Stimulated activated naive B cell treated with anti-CD40 and anti-IgM and Interleukin-4, amounts not matched to agents 10 μg/mL and 1 μg/mL and 100 μg/mL, for 72 hours (primary cell): Measurements from ENCODE around the gene SMG7.
A peak's percentile ranks its signal among the peaks of the same experiment; 100 is the strongest.
"Not testable (repeated sequence)": the region's sequence is repeated elsewhere in the genome, so short reads cannot be mapped to it uniquely, and the experiment has no call there.

Experiments
- ATAC-seq, 2 donors: fragments of 150-1000 bp; cut with Tn5 transposase; replicated peaks; 2 replicates each; pipeline ENCODE4 v1.10.0; 2021; ENCODE audit warnings: moderate library complexity in 1 of 2
- DNase-seq: peaks from one replicate; pipeline ENCODE4 v3.0.0; 2021
- H3K27ac Mint-ChIP-seq: one replicate; pipeline ENCODE4 v1.8.0; 2022; ENCODE audit warnings: mild to moderate bottlenecking, mixed read lengths
- H3K27me3 Mint-ChIP-seq, 2 donors: one replicate each; pipeline ENCODE4 v1.8.0; 2022; ENCODE audit warnings: mixed read lengths in 2 of 2
- H3K36me3 Mint-ChIP-seq, 2 donors: one replicate each; pipeline ENCODE4 v1.8.0; 2022; ENCODE audit warnings: mixed read lengths in 2 of 2, mild to moderate bottlenecking in 1 of 2
- H3K4me1 Mint-ChIP-seq, 2 donors: one replicate each; pipeline ENCODE4 v1.8.0; 2022; ENCODE audit warnings: mixed read lengths in 2 of 2, mild to moderate bottlenecking in 1 of 2
- H3K4me3 Mint-ChIP-seq, 2 donors: one replicate each; pipeline ENCODE4 v1.8.0; 2022; ENCODE audit warnings: mild to moderate bottlenecking in 2 of 2, mixed read lengths in 2 of 2, moderate library complexity in 1 of 2
- H3K9me3 Mint-ChIP-seq, 2 donors: one replicate each; pipeline ENCODE4 v1.8.0; 2022; ENCODE audit warnings: mixed read lengths in 2 of 2, mild to moderate bottlenecking in 1 of 2

SMG7 gene

GRCh38 chr1:183472488-183473216, at the start of gene SMG7:
TSS of gene SMG7 (plus strand) at chr1:183472499. CDS start at chr1:183472621, 122 bp downstream.
- Mint-ChIP-seq H3K27ac (peak within 1 kb of the TSS; percentile 98), H3K4me1 (peaks cover 18% of the 10 kb centered on the region in 2 donors), H3K9me3 (no peaks in the 10 kb centered on the region), H3K36me3 (peaks cover 6 to 14% of the 10 kb centered on the region in 2 donors), H3K27me3 (no peaks in the 10 kb centered on the region), H3K4me3 (peak within 1 kb of the TSS; percentile 87)
- DNase-seq: no peak
- peak; percentile 3 to 10 for ATAC-seq

GRCh38 chr1:183423541-183423940, 48.8 kb upstream of the SMG7 start:
- no peaks in the 10 kb centered on the region for H3K9me3 Mint-ChIP-seq
- H3K4me3 Mint-ChIP-seq: no peak overlapping the region
- no peak for DNase-seq
- ATAC-seq: no peak
- H3K36me3 Mint-ChIP-seq: no peaks in the 10 kb centered on the region
- H3K27me3 Mint-ChIP-seq: peaks cover 36 to 38% of the 10 kb centered on the region in 2 donors
- H3K27ac Mint-ChIP-seq: no peak overlapping the region
- peaks cover 3% of the 10 kb centered on the region in 2 donors for H3K4me1 Mint-ChIP-seq

GRCh38 chr1:183424691-183425090, 47.6 kb upstream of the SMG7 start:
- Mint-ChIP-seq H3K4me3 (no peak overlapping the region), H3K4me1 (no peaks in the 10 kb centered on the region), H3K27me3 (peaks cover 27 to 37% of the 10 kb centered on the region in 2 donors), H3K27ac (no peak overlapping the region), H3K36me3 (no peaks in the 10 kb centered on the region), H3K9me3 (no peaks in the 10 kb centered on the region)
- DNase-seq (no peak), ATAC-seq (no peak)

GRCh38 chr1:183427591-183427990, 44.7 kb upstream of the SMG7 start:
- H3K36me3 Mint-ChIP-seq, DNase-seq, H3K4me3 Mint-ChIP-seq, H3K27ac Mint-ChIP-seq, H3K9me3 Mint-ChIP-seq, ATAC-seq, H3K4me1 Mint-ChIP-seq: not testable (repeated sequence)
- peaks cover 23 to 43% of the 10 kb centered on the region in 2 donors for H3K27me3 Mint-ChIP-seq

- H3K36me3 Mint-ChIP-seq: no peaks in the 10 kb centered on the region
- peaks cover 27 to 45% of the 10 kb centered on the region in 2 donors for H3K27me3 Mint-ChIP-seq
- no peak overlapping the region for H3K27ac Mint-ChIP-seq
- no peaks in the 10 kb centered on the region for H3K9me3 Mint-ChIP-seq
- DNase-seq: no peak
- H3K4me3 Mint-ChIP-seq: no peak overlapping the region
- no peak for ATAC-seq
- H3K4me1 Mint-ChIP-seq: no peaks in the 10 kb centered on the region
Observed at GRCh38 chr1:183431840-183432547, 40.3 kb upstream of the SMG7 start.

- DNase-seq: no peak
- H3K27ac Mint-ChIP-seq: no peak overlapping the region
- no peaks in the 10 kb centered on the region for H3K9me3 Mint-ChIP-seq
- H3K27me3 Mint-ChIP-seq: peaks cover 27 to 45% of the 10 kb centered on the region in 2 donors
- H3K4me3 Mint-ChIP-seq: no peak overlapping the region
- no peaks in the 10 kb centered on the region for H3K4me1 Mint-ChIP-seq
- no peaks in the 10 kb centered on the region for H3K36me3 Mint-ChIP-seq
- ATAC-seq: no peak
Observed at GRCh38 chr1:183432548-183432875, 39.8 kb upstream of the SMG7 start.

- no peak overlapping the region for H3K27ac Mint-ChIP-seq
- peaks cover 0 to 1% of the 10 kb centered on the region in 2 donors for H3K36me3 Mint-ChIP-seq
- DNase-seq: no peak
- H3K9me3 Mint-ChIP-seq: peaks cover 0 to 2% of the 10 kb centered on the region in 2 donors
- no peaks in the 10 kb centered on the region for H3K4me1 Mint-ChIP-seq
- H3K4me3 Mint-ChIP-seq: no peak overlapping the region
- ATAC-seq: no peak
- H3K27me3 Mint-ChIP-seq: peaks cover 33 to 47% of the 10 kb centered on the region in 2 donors
Observed at GRCh38 chr1:183433703-183434102, 38.6 kb upstream of the SMG7 start.

GRCh38 chr1:183435497-183435896, 36.8 kb upstream of the SMG7 start:
- Mint-ChIP-seq H3K27me3 (peaks cover 29 to 36% of the 10 kb centered on the region in 2 donors), H3K27ac (no peak overlapping the region), H3K9me3 (peaks cover 0 to 2% of the 10 kb centered on the region in 2 donors), H3K4me1 (no peaks in the 10 kb centered on the region), H3K36me3 (peaks cover 0 to 1% of the 10 kb centered on the region in 2 donors), H3K4me3 (no peak overlapping the region)
- ATAC-seq (no peak), DNase-seq (no peak)

GRCh38 chr1:183438060-183438459, 34.2 kb upstream of the SMG7 start:
- Mint-ChIP-seq H3K4me3 (no peak overlapping the region), H3K27ac (no peak overlapping the region), H3K9me3 (peaks cover 0 to 2% of the 10 kb centered on the region in 2 donors), H3K27me3 (peaks cover 22 to 26% of the 10 kb centered on the region in 2 donors), H3K36me3 (peaks cover 0 to 1% of the 10 kb centered on the region in 2 donors), H3K4me1 (no peaks in the 10 kb centered on the region)
- ATAC-seq: no peak
- no peak for DNase-seq

GRCh38 chr1:183443011-183443410, 29.3 kb upstream of the SMG7 start:
- H3K4me3 Mint-ChIP-seq: no peak overlapping the region
- DNase-seq (no peak), ATAC-seq (no peak)
- H3K9me3 Mint-ChIP-seq: no peaks in the 10 kb centered on the region
- H3K4me1 Mint-ChIP-seq: no peaks in the 10 kb centered on the region
- no peak overlapping the region for H3K27ac Mint-ChIP-seq
- H3K27me3 Mint-ChIP-seq: peaks cover 1 to 8% of the 10 kb centered on the region in 2 donors
- H3K36me3 Mint-ChIP-seq: no peaks in the 10 kb centered on the region

- Mint-ChIP-seq H3K4me3 (no peak overlapping the region), H3K4me1 (no peaks in the 10 kb centered on the region), H3K9me3 (no peaks in the 10 kb centered on the region), H3K27me3 (peaks cover 0 to 6% of the 10 kb centered on the region in 2 donors), H3K36me3 (no peaks in the 10 kb centered on the region), H3K27ac (no peak overlapping the region)
- ATAC-seq (no peak), DNase-seq (no peak)
Observed at GRCh38 chr1:183443466-183443865, 28.8 kb upstream of the SMG7 start.

- no peak for DNase-seq
- Mint-ChIP-seq H3K9me3 (no peaks in the 10 kb centered on the region), H3K4me3 (no peak overlapping the region), H3K4me1 (no peaks in the 10 kb centered on the region), H3K27me3 (peaks cover 0 to 6% of the 10 kb centered on the region in 2 donors), H3K27ac (no peak overlapping the region), H3K36me3 (no peaks in the 10 kb centered on the region)
- ATAC-seq: no peak
Observed at GRCh38 chr1:183444243-183444642, 28.1 kb upstream of the SMG7 start.

GRCh38 chr1:183449223-183449770, 23.0 kb upstream of the SMG7 start:
- Mint-ChIP-seq H3K4me1 (no peaks in the 10 kb centered on the region), H3K27me3 (peaks cover 3% of the 10 kb centered on the region in 2 donors), H3K27ac (no peak overlapping the region), H3K36me3 (no peaks in the 10 kb centered on the region), H3K9me3 (peaks cover 0 to 4% of the 10 kb centered on the region in 2 donors), H3K4me3 (no peak overlapping the region)
- ATAC-seq: no peak
- DNase-seq: no peak

GRCh38 chr1:183450093-183450492, 22.2 kb upstream of the SMG7 start:
- Mint-ChIP-seq H3K27me3 (peaks cover 11% of the 10 kb centered on the region in 2 donors), H3K36me3 (no peaks in the 10 kb centered on the region), H3K27ac (no peak overlapping the region), H3K9me3 (peaks cover 0 to 4% of the 10 kb centered on the region in 2 donors), H3K4me1 (no peaks in the 10 kb centered on the region), H3K4me3 (no peak overlapping the region)
- DNase-seq: no peak
- ATAC-seq: no peak

GRCh38 chr1:183454377-183454776, 17.9 kb upstream of the SMG7 start:
- Mint-ChIP-seq H3K4me3 (no peak overlapping the region), H3K36me3 (no peaks in the 10 kb centered on the region), H3K27ac (no peak overlapping the region), H3K4me1 (no peaks in the 10 kb centered on the region), H3K27me3 (peaks cover 28 to 30% of the 10 kb centered on the region in 2 donors), H3K9me3 (peaks cover 0 to 4% of the 10 kb centered on the region in 2 donors)
- DNase-seq (no peak), ATAC-seq (no peak)
